SU-DHL-6 (cell line): ENCODE measurements around the gene ZFAND3.

Experiments
- CTCF ChIP-seq: fragments of 200-600 bp; sonication (generic); IDR thresholded peaks from one replicate; pipeline ENCODE4 v1.5.1; 2017; ENCODE audit warnings: antibody characterized with exemption, mild to moderate bottlenecking, low read length, moderate library complexity; ENCODE audit not compliant: insufficient read depth, poor library complexity, severe bottlenecking
- EZH2phosphoT487 ChIP-seq: fragments of 200-600 bp; sonication (generic), shearing (Covaris generic); conservative IDR thresholded peaks from 2 replicates; pipeline ENCODE4 v1.6.1; 2018; ENCODE audit warnings: mild to moderate bottlenecking, antibody characterized with exemption, low read length, moderate library complexity, mixed read lengths

GRCh38 chr6:38183856-38184584, 364.5 kb downstream of the ZFAND3 start:
- TF ChIP-seq CTCF (no peak), EZH2phosphoT487 (no peak)
